SK-N-SH treated with all-trans-retinoic acid at 6 μM for 48 hours (cell line): ENCODE results near the gene TTC38.

ENCODE experiments used
- BACH2 ChIP-seq: fragments of 250-450 bp; sonication (Bioruptor Pico); IDR thresholded peaks from 2 replicates; pipeline ENCODE4 v1.9.0; 2021; ENCODE audit warnings: mild to moderate bottlenecking, borderline replicate concordance
- ISL1 ChIP-seq: fragments of 250-450 bp; sonication (Bioruptor Pico); IDR thresholded peaks from 2 replicates; pipeline ENCODE4 v2.1.2; 2022; ENCODE audit warnings: mild to moderate bottlenecking, moderate library complexity
- OSR1 ChIP-seq: fragments of 250-450 bp; sonication (Bioruptor Pico); IDR thresholded peaks from 2 replicates; pipeline ENCODE4 v1.8.0; 2022; ENCODE audit warnings: moderate library complexity, mild to moderate bottlenecking, inconsistent platforms
- PPARA ChIP-seq: fragments of 250-450 bp; sonication (Bioruptor Pico); IDR thresholded peaks from 2 replicates; pipeline ENCODE4 v1.5.0; 2020; ENCODE audit warnings: mild to moderate bottlenecking, borderline replicate concordance
- RARB ChIP-seq: fragments of 250-450 bp; sonication (Bioruptor Pico); IDR thresholded peaks from 2 replicates; pipeline ENCODE4 v1.8.0; 2021; ENCODE audit warnings: mild to moderate bottlenecking, moderate library complexity
- TCF4 ChIP-seq: fragments of 250-450 bp; sonication (Bioruptor Pico); IDR thresholded peaks from 2 replicates; pipeline ENCODE4 v1.8.0; 2021; ENCODE audit warnings: mild to moderate bottlenecking, moderate library complexity, borderline replicate concordance
- ZFP3 ChIP-seq: fragments of 250-450 bp; sonication (Bioruptor Pico); IDR thresholded peaks from 2 replicates; pipeline ENCODE4 v1.5.0; 2020; ENCODE audit warnings: mild to moderate bottlenecking, moderate library complexity
- ZNF70 ChIP-seq: fragments of 450-650 bp; formaldehyde crosslinking; IDR thresholded peaks from 2 replicates; pipeline ENCODE4 v1.5.0; 2020; ENCODE audit warnings: mild to moderate bottlenecking, moderate library complexity
- TF ChIP-seq, protein P1 (sequence below): fragments of 250-450 bp; sonication (Bioruptor Pico); IDR thresholded peaks from 2 replicates; pipeline ENCODE4 v1.8.0; 2020; ENCODE audit warnings: mild to moderate bottlenecking, moderate library complexity, borderline replicate concordance
- TF ChIP-seq, protein P2 (sequence below): fragments of 250-450 bp; sonication (Bioruptor Pico); IDR thresholded peaks from 2 replicates; pipeline ENCODE4 v1.5.1; 2020; ENCODE audit warnings: low read depth, mild to moderate bottlenecking, moderate library complexity

DNA sequence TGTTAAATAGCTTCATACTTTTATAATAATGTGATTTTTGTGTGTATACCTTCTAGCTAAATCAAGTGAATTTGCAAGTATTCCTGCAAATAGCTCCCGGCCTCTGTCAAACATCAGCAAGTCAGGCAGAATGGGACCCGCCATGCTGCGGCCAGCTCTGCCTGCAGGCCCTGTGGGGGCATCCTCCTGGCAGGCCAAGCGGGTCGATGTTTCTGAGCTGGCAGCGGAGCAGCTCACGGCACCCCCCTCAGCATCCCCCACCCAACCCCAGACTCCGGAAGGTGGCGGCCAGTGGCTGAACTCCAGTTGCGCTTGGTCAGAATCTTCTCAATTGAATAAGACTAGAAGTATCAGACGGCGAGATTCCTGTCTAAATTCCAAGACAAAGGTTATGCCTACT is 48.2 kb downstream of the TTC38 start:
- TF ChIP-seq, protein P1, sequence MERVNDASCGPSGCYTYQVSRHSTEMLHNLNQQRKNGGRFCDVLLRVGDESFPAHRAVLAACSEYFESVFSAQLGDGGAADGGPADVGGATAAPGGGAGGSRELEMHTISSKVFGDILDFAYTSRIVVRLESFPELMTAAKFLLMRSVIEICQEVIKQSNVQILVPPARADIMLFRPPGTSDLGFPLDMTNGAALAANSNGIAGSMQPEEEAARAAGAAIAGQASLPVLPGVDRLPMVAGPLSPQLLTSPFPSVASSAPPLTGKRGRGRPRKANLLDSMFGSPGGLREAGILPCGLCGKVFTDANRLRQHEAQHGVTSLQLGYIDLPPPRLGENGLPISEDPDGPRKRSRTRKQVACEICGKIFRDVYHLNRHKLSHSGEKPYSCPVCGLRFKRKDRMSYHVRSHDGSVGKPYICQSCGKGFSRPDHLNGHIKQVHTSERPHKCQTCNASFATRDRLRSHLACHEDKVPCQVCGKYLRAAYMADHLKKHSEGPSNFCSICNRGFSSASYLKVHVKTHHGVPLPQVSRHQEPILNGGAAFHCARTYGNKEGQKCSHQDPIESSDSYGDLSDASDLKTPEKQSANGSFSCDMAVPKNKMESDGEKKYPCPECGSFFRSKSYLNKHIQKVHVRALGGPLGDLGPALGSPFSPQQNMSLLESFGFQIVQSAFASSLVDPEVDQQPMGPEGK (CRISPR knock-in tag) = no peak
- TF ChIP-seq ZFP3 (CRISPR knock-in tag) (no peak), TCF4 (CRISPR knock-in tag) (no peak), BACH2 (CRISPR knock-in tag) (no peak), RARB (no peak), ISL1 (CRISPR knock-in tag) (no peak), ZNF70 (CRISPR knock-in tag) (no peak), OSR1 (CRISPR knock-in tag) (no peak), PPARA (no peak)
- TF ChIP-seq, protein P2, sequence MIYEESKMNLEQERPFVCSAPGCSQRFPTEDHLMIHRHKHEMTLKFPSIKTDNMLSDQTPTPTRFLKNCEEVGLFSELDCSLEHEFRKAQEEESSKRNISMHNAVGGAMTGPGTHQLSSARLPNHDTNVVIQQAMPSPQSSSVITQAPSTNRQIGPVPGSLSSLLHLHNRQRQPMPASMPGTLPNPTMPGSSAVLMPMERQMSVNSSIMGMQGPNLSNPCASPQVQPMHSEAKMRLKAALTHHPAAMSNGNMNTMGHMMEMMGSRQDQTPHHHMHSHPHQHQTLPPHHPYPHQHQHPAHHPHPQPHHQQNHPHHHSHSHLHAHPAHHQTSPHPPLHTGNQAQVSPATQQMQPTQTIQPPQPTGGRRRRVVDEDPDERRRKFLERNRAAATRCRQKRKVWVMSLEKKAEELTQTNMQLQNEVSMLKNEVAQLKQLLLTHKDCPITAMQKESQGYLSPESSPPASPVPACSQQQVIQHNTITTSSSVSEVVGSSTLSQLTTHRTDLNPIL (CRISPR knock-in tag) = no peak
